ENCODE measurements around the gene FAXC. TPM values are rescaled to one million over a fixed set of nuclear protein-coding genes. Genes with fewer than 3 reads are reported as not detected.

FAXC gene
- total RNA-seq, 1 donor: 2.2 TPM

DNA sequence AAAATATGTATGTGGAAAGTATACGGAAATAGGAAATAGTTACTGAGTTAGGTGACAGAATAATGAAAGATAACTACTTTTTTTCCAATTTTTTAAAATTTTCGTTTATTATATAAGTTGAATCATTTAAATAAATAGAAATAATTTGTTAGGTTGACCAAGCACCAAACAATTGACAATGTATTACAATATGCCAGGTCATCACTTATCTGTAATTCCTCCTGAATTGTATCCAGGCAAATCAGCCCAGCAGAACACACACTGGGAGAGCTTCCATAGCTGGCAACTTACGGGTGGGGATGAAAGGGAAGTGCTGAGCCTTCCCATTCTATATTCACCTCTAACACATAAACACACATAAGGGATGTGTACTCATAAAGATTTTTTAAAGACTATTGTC lies 40.7 kb downstream of the FAXC start:
- TF ChIP-seq, protein P1, sequence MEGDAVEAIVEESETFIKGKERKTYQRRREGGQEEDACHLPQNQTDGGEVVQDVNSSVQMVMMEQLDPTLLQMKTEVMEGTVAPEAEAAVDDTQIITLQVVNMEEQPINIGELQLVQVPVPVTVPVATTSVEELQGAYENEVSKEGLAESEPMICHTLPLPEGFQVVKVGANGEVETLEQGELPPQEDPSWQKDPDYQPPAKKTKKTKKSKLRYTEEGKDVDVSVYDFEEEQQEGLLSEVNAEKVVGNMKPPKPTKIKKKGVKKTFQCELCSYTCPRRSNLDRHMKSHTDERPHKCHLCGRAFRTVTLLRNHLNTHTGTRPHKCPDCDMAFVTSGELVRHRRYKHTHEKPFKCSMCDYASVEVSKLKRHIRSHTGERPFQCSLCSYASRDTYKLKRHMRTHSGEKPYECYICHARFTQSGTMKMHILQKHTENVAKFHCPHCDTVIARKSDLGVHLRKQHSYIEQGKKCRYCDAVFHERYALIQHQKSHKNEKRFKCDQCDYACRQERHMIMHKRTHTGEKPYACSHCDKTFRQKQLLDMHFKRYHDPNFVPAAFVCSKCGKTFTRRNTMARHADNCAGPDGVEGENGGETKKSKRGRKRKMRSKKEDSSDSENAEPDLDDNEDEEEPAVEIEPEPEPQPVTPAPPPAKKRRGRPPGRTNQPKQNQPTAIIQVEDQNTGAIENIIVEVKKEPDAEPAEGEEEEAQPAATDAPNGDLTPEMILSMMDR (IDR thresholded peaks at IDR 0.05; ENCODE audit: insufficient read depth, low read depth, low read length): no peak
- H3K4me3 ChIP-seq (ENCODE audit: low read depth, low read length): no peak overlapping the region
- DNase-seq (ENCODE audit: low read depth): no peak

DNA sequence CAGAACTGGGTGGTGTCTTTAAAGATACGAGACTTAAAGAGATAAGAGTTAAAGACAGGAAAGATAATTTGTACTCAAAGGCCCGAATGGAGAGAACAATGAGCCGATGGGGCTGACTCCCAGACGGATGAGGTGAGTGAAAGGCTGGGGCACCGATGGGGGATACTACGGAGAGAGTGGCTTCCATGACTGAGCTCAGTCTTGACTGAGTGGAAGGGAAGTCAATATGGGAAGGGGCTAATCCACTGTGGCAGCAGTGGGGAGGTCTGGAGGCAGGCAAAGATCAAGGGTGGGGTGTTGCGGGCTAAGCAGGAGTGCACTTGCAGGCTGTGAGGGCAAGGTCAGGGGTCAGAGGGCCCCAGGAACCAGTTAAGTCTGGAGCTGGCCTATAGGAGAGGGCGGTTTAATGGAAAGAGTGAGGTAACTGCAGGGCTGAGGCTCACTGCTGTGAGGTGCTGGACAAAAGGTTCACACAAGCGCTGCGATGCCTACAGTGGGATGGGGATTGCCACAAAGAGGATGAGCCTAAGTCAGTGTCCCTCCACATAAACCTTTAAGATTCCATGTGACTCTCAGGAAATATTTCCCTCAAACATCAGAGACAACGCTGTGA lies 42.1 kb downstream of the FAXC start:
- DNase-seq (ENCODE audit: low read depth): no peak
- TF ChIP-seq, protein P1 (IDR thresholded peaks at IDR 0.05; ENCODE audit: insufficient read depth, low read depth, low read length): no peak
- H3K4me3 ChIP-seq (ENCODE audit: low read depth, low read length): no peak overlapping the region

DNA sequence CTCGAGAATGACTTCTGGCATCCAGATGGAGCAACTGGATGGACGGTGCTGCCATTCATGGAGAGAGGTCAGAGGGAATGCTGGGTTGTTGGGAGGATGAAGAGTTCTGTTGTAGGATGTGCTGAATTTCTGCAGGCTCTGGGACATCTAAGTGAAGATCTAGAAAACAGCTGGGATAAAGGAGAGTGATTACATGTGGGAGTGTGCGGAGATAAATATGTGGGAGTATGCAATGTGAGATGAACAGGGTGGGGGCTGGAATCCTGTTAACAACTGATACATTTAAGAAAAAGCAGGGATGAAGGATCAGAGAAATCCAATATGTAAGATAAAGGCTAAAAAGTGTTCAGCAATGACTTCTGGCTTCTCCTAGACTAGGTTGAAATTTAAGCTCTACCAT lies 43.1 kb downstream of the FAXC start:
- DNase-seq (ENCODE audit: low read depth): no peak
- TF ChIP-seq, protein P1 (IDR thresholded peaks at IDR 0.05; ENCODE audit: insufficient read depth, low read depth, low read length): no peak
- H3K4me3 ChIP-seq (ENCODE audit: low read depth, low read length): no peak overlapping the region

DNA sequence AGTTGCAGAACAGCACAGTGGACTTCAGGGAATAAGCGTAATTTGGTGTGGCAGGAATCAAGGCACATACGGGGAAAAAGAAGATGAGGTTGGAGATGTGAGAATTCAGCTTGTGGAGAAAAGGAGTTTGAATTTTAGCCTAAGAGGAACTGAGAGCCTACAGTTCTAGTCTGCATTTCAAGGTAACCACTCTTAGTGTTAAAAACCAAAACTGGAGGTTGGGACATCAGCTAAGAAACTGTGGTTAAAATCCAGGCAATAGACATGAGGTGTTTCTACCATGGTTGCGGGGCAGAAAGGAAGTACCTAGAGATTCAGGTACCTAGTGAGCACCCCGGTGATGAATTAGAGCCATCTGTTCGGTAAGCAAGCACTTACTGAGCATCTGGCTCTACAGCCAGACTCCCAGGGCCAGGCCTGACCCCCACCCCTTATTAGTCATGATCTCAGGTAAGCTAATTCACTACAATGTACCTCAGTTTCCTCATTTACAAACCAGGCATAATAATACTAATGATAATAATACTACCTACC lies 44.4 kb downstream of the FAXC start:
- TF ChIP-seq, protein P1 (IDR thresholded peaks at IDR 0.05; ENCODE audit: insufficient read depth, low read depth, low read length): no peak
- no peak overlapping the region for H3K4me3 ChIP-seq (ENCODE audit: low read depth, low read length)
- no peak for DNase-seq (ENCODE audit: low read depth)

DNA sequence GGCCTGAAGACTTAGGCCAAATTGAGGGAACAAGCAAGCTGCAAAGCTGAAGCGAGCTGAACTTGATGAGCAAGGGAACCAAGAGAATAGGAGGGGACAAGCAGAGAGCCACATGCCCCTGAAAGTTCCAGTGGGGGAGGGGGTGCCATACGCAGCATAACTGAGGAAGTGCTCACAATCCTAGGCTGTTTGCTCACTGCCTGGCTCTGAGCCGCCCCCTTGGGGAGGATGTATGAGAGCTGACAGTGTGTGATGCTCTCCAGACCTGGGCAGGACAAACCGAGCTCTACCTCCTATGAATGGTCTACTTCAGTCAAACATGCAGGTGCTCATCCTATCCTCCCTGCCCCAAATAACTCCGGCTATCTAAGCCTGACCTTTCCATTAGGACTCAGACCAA lies 52.1 kb downstream of the FAXC start:
- DNase-seq (ENCODE audit: low read depth): no peak
- H3K4me3 ChIP-seq (ENCODE audit: low read depth, low read length): no peak overlapping the region
- TF ChIP-seq, protein P1 (IDR thresholded peaks at IDR 0.05; ENCODE audit: insufficient read depth, low read depth, low read length): no peak

DNA sequence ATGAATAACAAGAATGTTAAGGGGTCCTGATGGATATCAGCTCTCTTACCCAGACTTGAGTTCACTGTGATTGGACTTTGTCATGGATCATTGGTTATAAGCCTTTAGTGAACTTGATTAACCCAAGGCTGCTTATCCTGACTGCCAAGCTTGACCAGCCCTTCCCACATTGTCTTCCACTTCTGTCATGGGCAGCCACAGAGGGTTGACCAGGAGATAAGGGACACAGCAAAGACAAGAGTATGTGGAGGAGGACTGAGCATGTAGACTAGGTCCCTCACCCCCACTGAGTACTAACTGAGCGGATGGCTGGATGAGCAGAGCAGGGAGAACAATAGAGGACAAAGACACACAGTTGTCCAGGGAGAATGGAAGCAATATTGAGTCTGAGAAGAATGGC lies 52.5 kb downstream of the FAXC start:
- no peak for DNase-seq (ENCODE audit: low read depth)
- TF ChIP-seq, protein P1 (IDR thresholded peaks at IDR 0.05; ENCODE audit: insufficient read depth, low read depth, low read length): no peak
- no peak overlapping the region for H3K4me3 ChIP-seq (ENCODE audit: low read depth, low read length)

DNA sequence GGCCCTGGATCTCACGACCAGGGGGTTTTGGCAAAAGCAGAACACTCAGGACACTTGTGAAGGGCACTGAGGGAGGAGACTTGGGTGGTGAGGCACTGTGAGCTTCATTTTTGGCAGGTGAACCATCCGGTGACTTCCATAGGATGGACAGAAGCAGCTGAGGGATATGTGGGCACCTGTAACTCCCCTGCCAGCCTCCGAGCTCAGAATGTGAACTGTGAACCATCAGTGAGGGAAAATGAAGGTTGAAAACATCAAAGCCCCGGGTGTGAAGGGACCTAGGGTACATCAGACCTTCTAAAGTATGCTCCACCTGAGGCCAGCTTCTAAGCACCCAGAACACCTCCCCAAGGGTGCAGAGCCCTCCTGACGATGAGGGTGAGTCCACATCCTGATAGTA lies 53.2 kb downstream of the FAXC start:
- TF ChIP-seq, protein P1 (IDR thresholded peaks at IDR 0.05; ENCODE audit: insufficient read depth, low read depth, low read length): no peak
- H3K4me3 ChIP-seq (ENCODE audit: low read depth, low read length): no peak overlapping the region
- DNase-seq (ENCODE audit: low read depth): no peak

All from fibroblast of villous mesenchyme (primary cell).